Superior temporal gyrus (tissue), 1 donor: ENCODE measurements around the gene SELENOF.
"Not testable (repeated sequence)": the region's sequence is repeated elsewhere in the genome, so short reads cannot be mapped to it uniquely, and the experiment has no call there.

Experiments
- DNase-seq: peaks from one replicate; pipeline ENCODE4 v3.0.0-alpha.2; 2016; ENCODE audit errors: extremely low spot score

SELENOF gene

GRCh38 chr1:86814118-86814517 is 99.8 kb downstream of the SELENOF start:
- DNase-seq: not testable (repeated sequence)
